ENCODE data around the gene AFAP1. TPM values are rescaled to one million over a fixed set of nuclear protein-coding genes. Genes with fewer than 3 reads are reported as not detected.

Gene AFAP1
- polyA plus RNA-seq, 1 experiment: 61.7 TPM

DNA sequence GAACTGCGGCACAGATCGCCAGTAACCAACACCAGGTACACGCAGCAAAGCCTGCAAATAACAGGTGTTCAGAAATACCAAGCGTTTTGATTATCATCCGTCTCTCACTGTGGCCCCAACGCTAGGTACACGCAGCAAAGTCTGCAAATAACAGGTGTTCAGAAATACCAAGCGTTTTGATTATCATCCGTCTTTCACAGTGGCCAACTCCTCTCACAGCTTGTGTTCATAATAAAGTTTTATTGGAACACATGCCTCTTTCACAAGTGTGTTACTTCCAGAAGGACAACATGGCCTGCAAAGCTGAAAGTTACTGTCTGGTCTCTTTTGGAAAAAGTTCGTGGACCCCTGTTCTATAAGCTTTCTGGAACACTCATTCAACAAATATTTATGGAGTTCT lies 153.1 kb downstream of the AFAP1 start:
- TF ChIP-seq, protein P1, sequence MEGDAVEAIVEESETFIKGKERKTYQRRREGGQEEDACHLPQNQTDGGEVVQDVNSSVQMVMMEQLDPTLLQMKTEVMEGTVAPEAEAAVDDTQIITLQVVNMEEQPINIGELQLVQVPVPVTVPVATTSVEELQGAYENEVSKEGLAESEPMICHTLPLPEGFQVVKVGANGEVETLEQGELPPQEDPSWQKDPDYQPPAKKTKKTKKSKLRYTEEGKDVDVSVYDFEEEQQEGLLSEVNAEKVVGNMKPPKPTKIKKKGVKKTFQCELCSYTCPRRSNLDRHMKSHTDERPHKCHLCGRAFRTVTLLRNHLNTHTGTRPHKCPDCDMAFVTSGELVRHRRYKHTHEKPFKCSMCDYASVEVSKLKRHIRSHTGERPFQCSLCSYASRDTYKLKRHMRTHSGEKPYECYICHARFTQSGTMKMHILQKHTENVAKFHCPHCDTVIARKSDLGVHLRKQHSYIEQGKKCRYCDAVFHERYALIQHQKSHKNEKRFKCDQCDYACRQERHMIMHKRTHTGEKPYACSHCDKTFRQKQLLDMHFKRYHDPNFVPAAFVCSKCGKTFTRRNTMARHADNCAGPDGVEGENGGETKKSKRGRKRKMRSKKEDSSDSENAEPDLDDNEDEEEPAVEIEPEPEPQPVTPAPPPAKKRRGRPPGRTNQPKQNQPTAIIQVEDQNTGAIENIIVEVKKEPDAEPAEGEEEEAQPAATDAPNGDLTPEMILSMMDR (IDR thresholded peaks at IDR 0.05; ENCODE audit: low read depth, low read length): no peak
- Histone ChIP-seq H3K9me3 (ENCODE audit: control insufficient read depth, insufficient read depth, low read length) (no peaks in the 10 kb centered on the region; the same call in 1 of the 2 replicates), H3K4me3 (ENCODE audit: low read depth, low read length) (no peak overlapping the region), H3K27ac (ENCODE audit: low read depth, low read length) (no peak overlapping the region), H3K27me3 (ENCODE audit: control insufficient read depth, insufficient read depth, low read length) (no peaks in the 10 kb centered on the region)
- ChIA-PET CTCF (interaction anchor here (0.8 kb wide), 1 partner anchor 18 kb away, joined by 3 read pairs; no protein-coding TSS in a partner anchor), POLR2A (no interaction called here)
- DNase-seq (ENCODE audit: low read depth, low spot score): no peak

GRCh38 chr4:7786040-7786439 lies 153.6 kb downstream of the AFAP1 start:
- CTCF ChIA-PET: interaction anchor here (1.1 kb wide), 1 partner anchor 13 kb away, joined by 3 read pairs; no protein-coding TSS in a partner anchor
- POLR2A ChIA-PET: no interaction called here
- H3K4me3 ChIP-seq (ENCODE audit: low read depth, low read length): no peak overlapping the region
- TF ChIP-seq, protein P1 (IDR thresholded peaks at IDR 0.05; ENCODE audit: low read depth, low read length): no peak
- no peaks in the 10 kb centered on the region; the same call in 1 of the 2 replicates for H3K9me3 ChIP-seq (ENCODE audit: control insufficient read depth, insufficient read depth, low read length)
- DNase-seq (ENCODE audit: low read depth, low spot score): no peak
- no peaks in the 10 kb centered on the region for H3K27me3 ChIP-seq (ENCODE audit: control insufficient read depth, insufficient read depth, low read length)
- no peak overlapping the region for H3K27ac ChIP-seq (ENCODE audit: low read depth, low read length)

DNA sequence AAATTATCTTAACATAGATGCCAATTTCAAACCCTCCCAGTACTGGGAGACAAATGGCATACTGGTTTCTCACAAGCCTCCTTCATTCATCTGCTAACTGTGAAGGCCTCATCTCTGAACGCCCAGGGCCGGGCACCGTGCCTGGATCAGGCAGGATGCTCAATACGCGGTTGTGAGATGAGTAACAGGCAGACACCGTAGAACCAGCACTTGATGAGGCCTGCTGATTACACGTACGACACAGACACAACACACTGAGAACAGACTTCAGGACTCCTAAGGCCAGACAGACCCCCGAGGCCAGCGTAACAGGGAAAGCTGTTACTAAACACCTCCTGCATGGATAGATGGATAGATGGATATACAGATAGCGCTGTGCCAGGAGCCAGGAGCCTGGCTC lies 154.6 kb downstream of the AFAP1 start:
- CTCF ChIA-PET: interaction anchor here (1.1 kb wide), 1 partner anchor 14 kb away, joined by 3 read pairs; no protein-coding TSS in a partner anchor
- no peak for DNase-seq (ENCODE audit: low read depth, low spot score)

GRCh38 chr4:7784131-7784870 lies 155.4 kb downstream of the AFAP1 start:
- ChIA-PET POLR2A (no interaction called here), CTCF (interaction anchor here (0.7 to 1.3 kb wide), 2 partner anchors 18 to 20 kb away, joined by 3 read pairs; no protein-coding TSS in a partner anchor)
- Histone ChIP-seq H3K9me3 (ENCODE audit: control insufficient read depth, insufficient read depth, low read length) (no peaks in the 10 kb centered on the region; the same call in 1 of the 2 replicates), H3K4me3 (ENCODE audit: low read depth, low read length) (no peak overlapping the region), H3K27me3 (ENCODE audit: control insufficient read depth, insufficient read depth, low read length) (no peaks in the 10 kb centered on the region), H3K27ac (ENCODE audit: low read depth, low read length) (no peak overlapping the region)
- no peak for DNase-seq (ENCODE audit: low read depth, low spot score)
- TF ChIP-seq, protein P1 (IDR thresholded peaks at IDR 0.05; ENCODE audit: low read depth, low read length): no peak

More for the DNA sequence above, 154.6 kb downstream of the AFAP1 start:
- Histone ChIP-seq H3K27ac (ENCODE audit: low read depth, low read length) (no peak overlapping the region), H3K27me3 (ENCODE audit: control insufficient read depth, insufficient read depth, low read length) (no peaks in the 10 kb centered on the region), H3K9me3 (ENCODE audit: control insufficient read depth, insufficient read depth, low read length) (no peaks in the 10 kb centered on the region; the same call in 1 of the 2 replicates), H3K4me3 (ENCODE audit: low read depth, low read length) (no peak overlapping the region)
- TF ChIP-seq, protein P1 (IDR thresholded peaks at IDR 0.05; ENCODE audit: low read depth, low read length): no peak
- POLR2A ChIA-PET: no interaction called here

GRCh38 chr4:7783541-7783940 lies 156.1 kb downstream of the AFAP1 start:
- Histone ChIP-seq H3K27me3 (ENCODE audit: control insufficient read depth, insufficient read depth, low read length) (no peaks in the 10 kb centered on the region), H3K9me3 (ENCODE audit: control insufficient read depth, insufficient read depth, low read length) (no peaks in the 10 kb centered on the region; the same call in 1 of the 2 replicates), H3K27ac (ENCODE audit: low read depth, low read length) (peak overlapping the region; percentile 43), H3K4me3 (ENCODE audit: low read depth, low read length) (no peak overlapping the region)
- TF ChIP-seq, protein P1 (IDR thresholded peaks at IDR 0.05; ENCODE audit: low read depth, low read length): no peak
- CTCF ChIA-PET: interaction anchor here (0.7 to 1.3 kb wide), 2 partner anchors 19 to 21 kb away, joined by 3 read pairs; no protein-coding TSS in a partner anchor
- DNase-seq (ENCODE audit: low read depth, low spot score): no peak
- POLR2A ChIA-PET: no interaction called here

Measured in AG04450 (cell line).